Activated CD8-positive, alpha-beta memory T cell treated with anti-CD3 and anti-CD28 coated beads, Interleukin-2, amount 10 ng/mL, durations not matched to agents 7 days and 5 days (primary cell): ENCODE data around the gene ADSS2. TPM values are rescaled to one million over a fixed set of nuclear protein-coding genes. Genes with fewer than 3 reads are reported as not detected.

Experiments used
- ATAC-seq: fragments of 150-1000 bp; cut with Tn5 transposase; one replicate; pipeline ENCODE4 v1.10.0; 2021; ENCODE audit warnings: moderate library complexity
- CTCF ChIA-PET: fragments of 350-600 bp; sonication (Branson Sonifier 250); formaldehyde crosslinking; loops from one replicate; lab custom pipeline; 2021; ENCODE audit warnings: antibody characterized with exemption; lab: Charles Lee
- DNase-seq: peaks from one replicate; pipeline ENCODE4 v3.0.0-alpha.2; 2020
- H3K27ac Mint-ChIP-seq: one replicate; pipeline ENCODE4 v1.8.0; 2021; ENCODE audit warnings: mild to moderate bottlenecking, mixed read lengths
- H3K27me3 Mint-ChIP-seq: one replicate; pipeline ENCODE4 v1.8.0; 2021; ENCODE audit warnings: mixed read lengths
- H3K36me3 Mint-ChIP-seq: one replicate; pipeline ENCODE4 v1.8.0; 2021; ENCODE audit warnings: mild to moderate bottlenecking, mixed read lengths
- H3K4me1 Mint-ChIP-seq: one replicate; pipeline ENCODE4 v1.8.0; 2021; ENCODE audit warnings: mixed read lengths
- H3K4me3 Mint-ChIP-seq: one replicate; pipeline ENCODE4 v1.8.0; 2021; ENCODE audit warnings: mild to moderate bottlenecking, moderate library complexity, mixed read lengths
- H3K9me3 Mint-ChIP-seq: one replicate; pipeline ENCODE4 v1.8.0; 2022; ENCODE audit warnings: low read depth, mixed read lengths
- total RNA-seq, 2 experiments: library from RNA; stranded (reverse); gene quantifications; one replicate each; pipeline ENCODE4 v1.2.3, GENCODE V29; 2021

ADSS2 gene
- total RNA-seq, 2 experiments from 2014 or later, result 52.0 to 66.7 TPM

- peaks cover 13% of the 10 kb centered on the region for H3K9me3 Mint-ChIP-seq
- H3K27me3 Mint-ChIP-seq, result no peaks in the 10 kb centered on the region
- H3K36me3 Mint-ChIP-seq, result peaks cover 4% of the 10 kb centered on the region
- H3K27ac Mint-ChIP-seq, result no peak overlapping the region
- CTCF ChIA-PET, result no interaction called here
- ATAC-seq, result no peak
- H3K4me1 Mint-ChIP-seq, result no peaks in the 10 kb centered on the region
- DNase-seq, result no peak
- H3K4me3 Mint-ChIP-seq, result no peak overlapping the region
Observed at GRCh38 chr1:244361764-244362473, 89.8 kb downstream of the ADSS2 start.

Other genes starting within 250 kb of the ADSS2 start
- gene CATSPERE, start 9.4 kb upstream of the ADSS2 start, total RNA-seq, result under 1 TPM; 0.30 to 0.44 TPM
- gene DESI2, start 201.2 kb upstream of the ADSS2 start, total RNA-seq, result 10 to 100 TPM; 24.5 to 26.4 TPM